ENCODE data around the gene PHF2. TPM values are rescaled to one million over a fixed set of nuclear protein-coding genes. Genes with fewer than 3 reads are reported as not detected.

PHF2 gene
- total RNA-seq, 2 donors from 2014 or later, result 15.0 to 19.8 TPM

GRCh38 chr9:93574900-93575795 is 1.2 kb upstream of the PHF2 start:
- TF ChIP-seq CTCF (IDR thresholded peaks at IDR 0.05), result no peak
- no peak for TF ChIP-seq POLR2A (IDR thresholded peaks at IDR 0.05)
- no peak for ATAC-seq
- H3K4me1 ChIP-seq, result peaks cover 35% of the 10 kb centered on the region
- intact Hi-C loops (cut with DNase I), result no loop called here
- no peaks in the 10 kb centered on the region for H3K36me3 ChIP-seq (replicated peaks in 1 of 2; ENCODE audit: insufficient read depth in 1 of 2, low read depth in 2 of 2)
- 25 to 34% methylated on average over 20 to 30 of the region's 30 CpGs for WGBS, 2 donors
- no peaks in the 10 kb centered on the region for H3K9me3 ChIP-seq
- H3K4me3 ChIP-seq, result peak overlapping the region; percentile 42 to 83
- DNase-seq, result no peak
- peak overlapping the region; percentile 85 to 94 (median 86) for H3K27ac ChIP-seq
- H3K27me3 ChIP-seq, result no peaks in the 10 kb centered on the region

- ATAC-seq, result peak; percentile 23
- intact Hi-C loops (cut with DNase I), result no loop called here
- Histone ChIP-seq H3K4me1 (peaks cover 42% of the 10 kb centered on the region), H3K4me3 (peak overlapping the region; percentile 42 to 83), H3K27ac (peak overlapping the region; percentile 85 to 94 (median 86)), H3K36me3 (replicated peaks in 1 of 2; ENCODE audit: insufficient read depth in 1 of 2, low read depth in 2 of 2) (no peaks in the 10 kb centered on the region), H3K9me3 (no peaks in the 10 kb centered on the region), H3K27me3 (no peaks in the 10 kb centered on the region)
- TF ChIP-seq POLR2A (IDR thresholded peaks at IDR 0.05) (peak in 2 of 3 donors; percentile 63 to 67), CTCF (IDR thresholded peaks at IDR 0.05) (no peak)
- 0 to 1% methylated on average over 21 to 26 of the region's 26 CpGs for WGBS, 2 donors
- peak; percentile 39 to 58 (median 50) for DNase-seq
Observed at GRCh38 chr9:93575796-93576257, 557 bp upstream of the PHF2 start.

- Histone ChIP-seq H3K27me3 (no peaks in the 10 kb centered on the region), H3K27ac (peak overlapping the region; percentile 73 to 85 (median 80)), H3K4me3 (peak overlapping the region; percentile 35 to 51), H3K9me3 (no peaks in the 10 kb centered on the region), H3K4me1 (peaks cover 57% of the 10 kb centered on the region), H3K36me3 (replicated peaks in 1 of 2; ENCODE audit: insufficient read depth in 1 of 2, low read depth in 2 of 2) (no peaks in the 10 kb centered on the region)
- 1% methylated on average over 10 to 58 of the region's 74 CpGs for WGBS, 2 donors
- TF ChIP-seq POLR2A (IDR thresholded peaks at IDR 0.05) (peak in 2 of 3 donors; percentile 38 to 41), CTCF (IDR thresholded peaks at IDR 0.05) (no peak)
- ATAC-seq (peak; percentile 15), DNase-seq (peak in 2 of 4 donors; percentile 39 to 56)
- intact Hi-C loops (cut with DNase I), result no loop called here
Observed at GRCh38 chr9:93577078-93577974, 942 bp downstream of the PHF2 start.

GRCh38 chr9:93577975-93578682 is 1.7 kb downstream of the PHF2 start:
- intact Hi-C loops (cut with DNase I), result no loop called here
- H3K4me1 ChIP-seq, result peaks cover 65% of the 10 kb centered on the region
- no peaks in the 10 kb centered on the region for H3K27me3 ChIP-seq
- H3K36me3 ChIP-seq (replicated peaks in 1 of 2; ENCODE audit: insufficient read depth in 1 of 2, low read depth in 2 of 2), result no peaks in the 10 kb centered on the region
- TF ChIP-seq CTCF (IDR thresholded peaks at IDR 0.05) (no peak), POLR2A (IDR thresholded peaks at IDR 0.05) (no peak)
- peak overlapping the region in 3 of 4 donors; percentile 76 to 85 (median 85) for H3K27ac ChIP-seq
- ATAC-seq (no peak), DNase-seq (no peak)
- H3K9me3 ChIP-seq, result no peaks in the 10 kb centered on the region
- H3K4me3 ChIP-seq, result peak overlapping the region in 1 of 2 donors; percentile 51
- 21 to 25% methylated on average over 9 to 13 of the region's 13 CpGs for WGBS, 2 donors

Measured in body of pancreas (tissue), 4 donors.